ENCODE measurements around the gene ADAMTS8.

- TF ChIP-seq, protein P1, sequence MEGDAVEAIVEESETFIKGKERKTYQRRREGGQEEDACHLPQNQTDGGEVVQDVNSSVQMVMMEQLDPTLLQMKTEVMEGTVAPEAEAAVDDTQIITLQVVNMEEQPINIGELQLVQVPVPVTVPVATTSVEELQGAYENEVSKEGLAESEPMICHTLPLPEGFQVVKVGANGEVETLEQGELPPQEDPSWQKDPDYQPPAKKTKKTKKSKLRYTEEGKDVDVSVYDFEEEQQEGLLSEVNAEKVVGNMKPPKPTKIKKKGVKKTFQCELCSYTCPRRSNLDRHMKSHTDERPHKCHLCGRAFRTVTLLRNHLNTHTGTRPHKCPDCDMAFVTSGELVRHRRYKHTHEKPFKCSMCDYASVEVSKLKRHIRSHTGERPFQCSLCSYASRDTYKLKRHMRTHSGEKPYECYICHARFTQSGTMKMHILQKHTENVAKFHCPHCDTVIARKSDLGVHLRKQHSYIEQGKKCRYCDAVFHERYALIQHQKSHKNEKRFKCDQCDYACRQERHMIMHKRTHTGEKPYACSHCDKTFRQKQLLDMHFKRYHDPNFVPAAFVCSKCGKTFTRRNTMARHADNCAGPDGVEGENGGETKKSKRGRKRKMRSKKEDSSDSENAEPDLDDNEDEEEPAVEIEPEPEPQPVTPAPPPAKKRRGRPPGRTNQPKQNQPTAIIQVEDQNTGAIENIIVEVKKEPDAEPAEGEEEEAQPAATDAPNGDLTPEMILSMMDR (IDR thresholded peaks at IDR 0.05; ENCODE audit: low read depth, low read length): no peak
- TF ChIP-seq EZH2phosphoT487 (IDR thresholded peaks at IDR 0.05; ENCODE audit: low read depth): no peak
Observed at GRCh38 chr11:130435671-130436070, 7.3 kb upstream of the ADAMTS8 start.

All from OCI-LY3 (cell line).